Activated T-helper 2 cell treated with anti-CD3 and anti-CD28 coated beads, Interferon-gamma antibody, Interleukin-2, Interleukin-4, amounts not matched to agents 10 μg/mL and 5 μg/mL and 100 μg/mL, durations not matched to agents 14 hours and 24 hours and 36 hours (primary cell): ENCODE data around the gene RFWD3. TPM values are rescaled to one million over a fixed set of nuclear protein-coding genes. Genes with fewer than 3 reads are reported as not detected.

Experiments used
- DNase-seq: peaks from one replicate; pipeline ENCODE4 v3.0.0; 2021; ENCODE audit warnings: low spot score
- H3K27ac Mint-ChIP-seq: one replicate; pipeline ENCODE4 v1.8.0; 2021; ENCODE audit warnings: mixed read lengths
- H3K27me3 Mint-ChIP-seq: one replicate; pipeline ENCODE4 v1.8.0; 2021; ENCODE audit warnings: low read depth, mixed read lengths
- H3K36me3 Mint-ChIP-seq: one replicate; pipeline ENCODE4 v1.8.0; 2021; ENCODE audit warnings: low read depth, mixed read lengths
- H3K4me1 Mint-ChIP-seq: one replicate; pipeline ENCODE4 v1.8.0; 2021; ENCODE audit warnings: low read depth, mixed read lengths
- H3K4me3 Mint-ChIP-seq: one replicate; pipeline ENCODE4 v1.8.0; 2021; ENCODE audit warnings: low read depth, mild to moderate bottlenecking, moderate library complexity, mixed read lengths
- H3K9me3 Mint-ChIP-seq: one replicate; pipeline ENCODE4 v1.8.0; 2021; ENCODE audit warnings: mixed read lengths
- intact Hi-C: fragments of 100-400 bp; cut with micrococcal nuclease; formaldehyde crosslinking; loops from one replicate; pipeline ENCODE4 v1.15.1; 2023
- total RNA-seq: library from RNA; stranded (reverse); gene quantifications from 2 replicates; pipeline ENCODE4 v1.2.3, GENCODE V29; 2022

RFWD3 gene, protein sequence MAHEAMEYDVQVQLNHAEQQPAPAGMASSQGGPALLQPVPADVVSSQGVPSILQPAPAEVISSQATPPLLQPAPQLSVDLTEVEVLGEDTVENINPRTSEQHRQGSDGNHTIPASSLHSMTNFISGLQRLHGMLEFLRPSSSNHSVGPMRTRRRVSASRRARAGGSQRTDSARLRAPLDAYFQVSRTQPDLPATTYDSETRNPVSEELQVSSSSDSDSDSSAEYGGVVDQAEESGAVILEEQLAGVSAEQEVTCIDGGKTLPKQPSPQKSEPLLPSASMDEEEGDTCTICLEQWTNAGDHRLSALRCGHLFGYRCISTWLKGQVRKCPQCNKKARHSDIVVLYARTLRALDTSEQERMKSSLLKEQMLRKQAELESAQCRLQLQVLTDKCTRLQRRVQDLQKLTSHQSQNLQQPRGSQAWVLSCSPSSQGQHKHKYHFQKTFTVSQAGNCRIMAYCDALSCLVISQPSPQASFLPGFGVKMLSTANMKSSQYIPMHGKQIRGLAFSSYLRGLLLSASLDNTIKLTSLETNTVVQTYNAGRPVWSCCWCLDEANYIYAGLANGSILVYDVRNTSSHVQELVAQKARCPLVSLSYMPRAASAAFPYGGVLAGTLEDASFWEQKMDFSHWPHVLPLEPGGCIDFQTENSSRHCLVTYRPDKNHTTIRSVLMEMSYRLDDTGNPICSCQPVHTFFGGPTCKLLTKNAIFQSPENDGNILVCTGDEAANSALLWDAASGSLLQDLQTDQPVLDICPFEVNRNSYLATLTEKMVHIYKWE
- total RNA-seq: 94.5 and 101 TPM in 2 replicates

DNA sequence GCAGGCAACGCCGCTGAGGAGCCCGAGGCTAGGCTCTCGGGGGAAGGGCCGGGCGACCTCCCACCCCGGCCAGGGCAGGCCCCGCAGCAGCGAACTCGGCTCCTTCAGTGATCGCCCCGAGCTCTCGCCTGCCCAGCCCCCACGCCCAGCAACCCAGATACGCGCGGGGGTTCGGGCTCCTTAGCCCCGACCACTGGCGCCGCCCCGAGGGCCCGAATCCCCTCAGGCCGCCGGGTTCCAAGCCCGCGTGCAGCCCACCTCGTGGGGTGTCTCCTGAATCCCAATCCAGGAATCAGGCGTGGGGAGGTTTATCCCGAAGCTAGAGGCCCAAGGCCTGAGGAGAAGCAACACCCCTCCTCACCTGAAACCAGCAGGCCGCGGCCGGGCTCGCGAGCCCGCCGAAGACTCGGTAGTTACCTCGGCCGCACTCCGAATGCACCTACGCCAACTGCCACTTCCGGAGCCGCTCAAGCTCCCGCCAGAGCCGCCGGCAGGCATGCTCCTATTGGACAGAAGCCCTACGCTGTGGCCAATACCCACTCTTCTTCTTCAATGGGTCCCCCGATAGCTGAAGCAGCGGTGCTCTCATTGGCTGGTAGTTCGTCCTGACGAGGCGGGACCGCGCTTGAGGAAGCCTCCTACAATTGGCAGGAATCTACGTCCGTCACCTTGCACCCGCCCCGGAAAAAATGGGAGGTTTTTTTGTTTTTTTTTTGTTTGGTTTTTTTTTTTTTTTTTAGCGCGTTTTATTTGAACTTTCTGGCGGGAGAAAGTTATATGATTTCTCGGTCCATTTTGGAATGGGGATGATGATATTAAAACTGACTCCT lies at the start of gene RFWD3:
Gene RFWD3, minus strand, starts transcription at position 453 of the 830 bp plus-strand sequence. CDS start 5,428 bp downstream, outside the sequence.
- Mint-ChIP-seq H3K4me1 (peaks cover 37% of the 10 kb centered on the region), H3K9me3 (no peaks in the 10 kb centered on the region)
- intact Hi-C loops: loop anchor here (1.0 to 10.0 kb wide), 4 partner anchors 34 to 981 kb away; partner anchors contain the start of genes CFDP1, GLG1, KARS1 and MLKL

DNA sequence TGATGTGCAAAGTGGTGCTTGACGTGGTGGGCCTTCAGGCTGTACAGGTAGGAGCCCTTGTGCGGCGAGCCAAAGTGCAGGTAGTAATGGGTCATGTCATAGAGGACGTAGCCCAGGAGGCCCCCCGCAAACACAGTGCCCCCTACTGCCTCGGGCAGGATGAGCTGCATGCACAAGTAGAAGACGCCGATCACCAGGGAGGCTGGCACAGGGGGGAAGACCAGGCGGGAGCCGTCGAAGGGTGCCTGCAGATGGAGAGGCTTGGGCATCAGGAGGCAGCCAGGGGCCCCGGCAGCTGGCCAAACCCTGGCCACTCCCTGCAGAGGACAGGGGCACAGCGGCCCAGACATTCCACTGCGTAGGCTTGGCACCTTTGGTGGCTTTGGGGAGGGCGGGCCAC lies 49.7 kb upstream of the RFWD3 start:
- Mint-ChIP-seq H3K27me3 (peaks cover 4% of the 10 kb centered on the region), H3K36me3 (no peaks in the 10 kb centered on the region), H3K27ac (no peak overlapping the region), H3K4me1 (no peaks in the 10 kb centered on the region), H3K9me3 (no peaks in the 10 kb centered on the region), H3K4me3 (no peak overlapping the region)
- intact Hi-C loops: no loop called here
- DNase-seq: no peak

More for the DNA sequence above, at the start of gene RFWD3:
- peak within 1 kb of the TSS; percentile 91 for H3K4me3 Mint-ChIP-seq
- DNase-seq: peak; percentile 95
- no peaks in the 10 kb centered on the region for H3K27me3 Mint-ChIP-seq
- peak within 1 kb of the TSS; percentile 86 for H3K27ac Mint-ChIP-seq
- peaks cover 60% of the 10 kb centered on the region for H3K36me3 Mint-ChIP-seq

DNA sequence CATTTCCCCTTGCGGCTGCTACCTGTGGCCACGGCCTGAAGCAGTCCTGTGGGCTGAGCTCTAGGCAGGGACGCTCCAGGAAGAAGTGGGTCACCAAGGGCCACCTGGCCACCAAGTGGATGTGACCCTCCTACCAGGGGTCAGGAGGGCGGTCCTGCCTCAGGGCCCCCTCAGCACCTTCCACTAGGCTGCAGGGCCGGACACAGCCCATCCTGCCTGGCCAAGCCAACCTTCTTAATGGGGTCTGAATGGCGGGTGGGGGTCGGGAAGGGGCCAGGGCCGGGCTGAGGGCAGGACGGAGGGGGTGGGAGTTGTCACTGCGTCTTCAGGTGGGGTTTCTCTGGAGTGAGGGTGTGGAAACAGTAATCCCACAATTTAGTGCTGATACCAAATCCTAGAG lies 47.2 kb upstream of the RFWD3 start:
- Mint-ChIP-seq H3K9me3 (no peaks in the 10 kb centered on the region), H3K4me3 (no peak overlapping the region), H3K27me3 (no peaks in the 10 kb centered on the region), H3K27ac (no peak overlapping the region), H3K4me1 (peaks cover 4% of the 10 kb centered on the region), H3K36me3 (no peaks in the 10 kb centered on the region)
- DNase-seq: no peak
- intact Hi-C loops: no loop called here

DNA sequence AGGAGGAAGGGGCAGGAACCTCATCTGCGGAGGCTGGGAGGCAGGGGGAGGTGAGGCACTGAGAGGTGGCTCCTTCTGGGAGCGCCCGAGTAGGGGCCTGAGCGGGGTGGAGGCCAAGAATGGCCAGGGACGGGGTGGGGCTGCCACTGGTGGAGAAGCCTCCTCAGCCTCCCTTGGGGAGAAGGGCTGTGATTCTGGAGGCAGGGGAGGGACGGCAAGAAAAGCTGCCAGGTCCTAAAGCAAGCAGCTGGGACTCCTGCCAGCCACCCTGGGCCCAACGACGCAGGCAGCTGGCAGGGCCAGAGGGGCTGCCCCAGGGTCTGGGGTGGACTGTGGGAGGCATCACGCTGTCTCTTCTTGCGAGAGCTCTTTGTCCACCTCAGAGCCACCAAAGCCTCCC lies 46.6 kb upstream of the RFWD3 start:
- intact Hi-C loops: no loop called here
- peaks cover under 1% of the 10 kb centered on the region for H3K27me3 Mint-ChIP-seq
- no peak overlapping the region for H3K27ac Mint-ChIP-seq
- H3K4me3 Mint-ChIP-seq: no peak overlapping the region
- DNase-seq: no peak
- no peaks in the 10 kb centered on the region for H3K9me3 Mint-ChIP-seq
- no peaks in the 10 kb centered on the region for H3K36me3 Mint-ChIP-seq
- peaks cover 4% of the 10 kb centered on the region for H3K4me1 Mint-ChIP-seq

DNA sequence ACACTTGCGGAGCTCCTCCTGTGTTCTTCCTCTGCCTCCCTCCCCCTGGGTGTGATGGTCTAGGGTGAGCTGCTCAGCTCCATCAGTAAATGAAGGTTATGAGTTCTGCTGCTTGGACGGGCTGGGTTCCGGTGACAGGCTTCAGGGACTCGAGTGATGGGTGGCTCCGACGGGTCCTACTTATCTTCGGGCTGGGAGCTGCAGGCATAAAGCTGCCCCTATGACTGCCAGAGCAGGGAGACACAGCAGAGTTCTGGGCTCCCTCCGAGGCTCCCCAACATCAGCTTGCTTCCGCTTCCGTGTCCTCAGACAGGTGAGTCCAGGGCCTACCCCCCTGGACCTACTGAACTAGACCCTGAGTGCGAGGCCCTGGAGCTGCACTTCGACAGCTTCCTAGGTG lies 45.3 kb upstream of the RFWD3 start:
- DNase-seq: no peak
- Mint-ChIP-seq H3K4me3 (no peak overlapping the region), H3K27ac (no peak overlapping the region), H3K9me3 (no peaks in the 10 kb centered on the region), H3K27me3 (peaks cover 4% of the 10 kb centered on the region), H3K4me1 (peaks cover 4% of the 10 kb centered on the region), H3K36me3 (no peaks in the 10 kb centered on the region)
- intact Hi-C loops: no loop called here

DNA sequence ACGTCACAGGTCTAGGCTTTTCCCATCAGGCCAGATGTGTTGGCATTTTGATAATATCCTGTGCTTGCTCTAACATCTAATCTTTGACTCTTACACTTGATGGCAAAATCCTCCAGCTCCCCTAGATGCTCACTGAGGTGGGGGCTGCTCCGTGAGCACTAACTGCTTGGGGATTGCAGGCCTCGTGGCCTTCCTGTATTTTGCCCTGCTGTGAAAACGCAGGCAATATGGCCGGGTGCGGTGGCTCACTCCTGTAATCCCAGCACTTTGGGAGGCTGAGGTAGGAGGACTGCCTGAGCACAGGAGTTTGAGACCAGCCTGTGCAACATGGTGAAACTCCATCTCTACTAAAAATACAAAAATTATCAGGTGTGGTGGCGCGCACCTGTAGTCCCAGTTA lies 43.7 kb upstream of the RFWD3 start:
- H3K4me1 Mint-ChIP-seq: peaks cover 6% of the 10 kb centered on the region
- H3K27ac Mint-ChIP-seq: no peak overlapping the region
- no peak overlapping the region for H3K4me3 Mint-ChIP-seq
- intact Hi-C loops: no loop called here
- peaks cover 4% of the 10 kb centered on the region for H3K27me3 Mint-ChIP-seq
- H3K9me3 Mint-ChIP-seq: no peaks in the 10 kb centered on the region
- no peaks in the 10 kb centered on the region for H3K36me3 Mint-ChIP-seq
- DNase-seq: no peak

DNA sequence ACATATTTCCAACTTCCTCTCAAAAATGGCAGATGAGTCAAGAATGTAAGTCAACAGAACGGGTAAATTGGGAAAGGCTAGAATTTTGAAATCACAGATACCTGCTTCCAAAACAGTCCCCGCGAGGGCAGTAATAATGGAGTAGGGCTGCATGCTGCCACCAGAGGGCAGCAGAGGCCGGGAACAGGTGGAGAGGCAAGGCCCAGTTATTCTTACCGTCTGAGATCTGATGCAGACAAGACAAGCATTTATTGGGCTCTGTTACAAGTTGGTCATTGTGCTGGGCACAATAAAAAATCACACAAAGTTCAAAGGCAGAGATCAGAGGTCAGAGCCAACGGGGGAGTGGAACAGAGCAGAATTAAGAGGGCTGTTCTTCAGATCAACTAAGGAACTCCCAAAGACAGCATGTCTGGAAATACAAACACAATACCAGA lies 42.8 kb upstream of the RFWD3 start:
- Mint-ChIP-seq H3K4me3 (no peak overlapping the region), H3K4me1 (peaks cover 11% of the 10 kb centered on the region), H3K9me3 (no peaks in the 10 kb centered on the region), H3K27me3 (peaks cover 4% of the 10 kb centered on the region), H3K27ac (no peak overlapping the region), H3K36me3 (no peaks in the 10 kb centered on the region)
- peak; percentile 68 for DNase-seq
- intact Hi-C loops: loop anchor here (1.0 to 10.0 kb wide), 5 partner anchors 63 to 725 kb away; partner anchors contain the start of genes CFDP1, FA2H and LDHD

DNA sequence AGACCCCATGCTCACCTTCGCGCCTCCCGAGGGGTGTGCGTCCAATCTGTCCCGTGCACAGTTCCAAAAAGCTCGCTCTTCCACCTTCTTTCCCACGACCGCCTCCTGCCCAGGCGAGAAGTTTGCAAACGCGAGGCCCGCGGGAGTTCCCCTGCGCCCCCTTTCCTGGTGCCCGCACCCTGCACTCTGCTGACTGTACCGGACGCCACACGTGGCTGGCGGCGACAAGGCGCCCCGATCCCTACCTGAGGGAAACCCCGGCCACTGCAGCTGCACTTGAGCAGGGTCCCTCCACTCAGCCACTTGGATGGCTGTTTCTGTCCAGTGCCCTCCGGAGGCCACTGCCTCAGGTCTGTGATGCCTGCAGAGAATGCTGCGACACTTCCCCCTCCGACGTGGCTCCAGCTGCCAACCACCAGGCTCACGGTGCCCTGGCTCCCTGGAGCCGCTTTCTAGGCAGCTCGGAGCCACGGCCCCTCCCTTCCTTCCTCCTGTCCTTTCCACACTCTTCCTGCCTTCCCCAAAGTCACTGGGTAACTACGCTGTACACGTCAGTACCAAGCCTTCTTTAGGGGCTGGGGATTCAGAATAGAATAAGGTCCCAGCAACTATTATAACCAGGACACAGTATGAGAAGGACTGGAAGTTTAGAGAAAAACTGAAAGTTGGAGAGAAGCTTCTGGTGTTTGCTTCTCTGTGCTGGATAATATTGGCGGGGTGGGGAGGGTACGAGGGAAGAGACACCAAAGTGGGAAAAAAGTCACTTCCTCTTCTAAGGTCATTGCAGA lies 34.0 kb upstream of the RFWD3 start, which contains the start of gene MLKL:
Gene MLKL, minus strand, starts transcription at position 425 of the 788 bp plus-strand sequence. CDS start 5,105 bp downstream, outside the sequence.
- peak; percentile 37 for DNase-seq
- Mint-ChIP-seq H3K27ac (peak within 1 kb of the TSS; percentile 91), H3K36me3 (peaks cover 19% of the 10 kb centered on the region), H3K4me3 (peak within 1 kb of the TSS; percentile 91), H3K9me3 (no peaks in the 10 kb centered on the region), H3K4me1 (peaks cover 52% of the 10 kb centered on the region), H3K27me3 (no peaks in the 10 kb centered on the region)
- intact Hi-C loops: loop anchor here (1.0 to 10.0 kb wide), 6 partner anchors 33 to 734 kb away; partner anchors contain the start of genes CFDP1, LDHD, WDR59 and ZFP1

DNA sequence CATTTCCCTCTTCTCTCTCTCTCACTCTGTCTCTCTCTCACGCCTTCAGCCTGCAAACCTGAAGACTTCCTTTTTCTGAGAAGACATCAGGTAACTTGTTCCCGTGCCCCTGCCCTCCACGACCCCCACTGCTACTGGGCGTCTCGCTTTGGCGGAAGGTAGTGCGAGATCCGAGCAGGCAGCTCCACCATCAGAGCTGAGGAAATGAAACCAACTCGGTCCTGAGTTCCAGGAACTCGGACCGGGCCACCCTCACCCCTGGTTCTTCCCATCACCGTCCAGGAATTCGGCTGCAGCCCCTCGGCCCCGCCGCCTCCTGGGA lies 33.4 kb upstream of the RFWD3 start:
- Mint-ChIP-seq H3K27ac (peak overlapping the region; percentile 91), H3K27me3 (no peaks in the 10 kb centered on the region), H3K4me1 (peaks cover 48% of the 10 kb centered on the region), H3K9me3 (no peaks in the 10 kb centered on the region), H3K4me3 (peak overlapping the region; percentile 91), H3K36me3 (peaks cover 24% of the 10 kb centered on the region)
- peak; percentile 17 for DNase-seq
- intact Hi-C loops: loop anchor here (1.0 to 10.0 kb wide), 6 partner anchors 33 to 735 kb away; partner anchors contain the start of genes CFDP1, LDHD, WDR59 and ZFP1

DNA sequence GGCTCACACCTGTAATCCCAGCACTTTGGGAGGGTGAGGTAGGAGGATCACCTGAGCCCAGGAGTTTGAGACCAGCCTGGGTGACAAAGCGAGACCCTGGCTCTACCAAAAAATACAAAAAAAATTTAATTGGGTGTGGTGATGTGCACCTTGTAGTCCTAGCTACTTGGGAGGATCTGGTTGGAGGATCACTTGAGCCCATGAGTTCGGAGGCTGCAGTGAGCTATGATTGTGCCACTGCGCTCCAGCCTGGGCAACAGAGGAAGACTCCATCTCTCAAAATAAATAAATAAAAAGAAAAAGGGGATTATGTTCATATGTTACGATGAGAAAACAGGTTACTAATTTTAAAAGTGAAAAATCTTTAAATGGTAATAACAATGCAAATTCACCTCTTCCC lies 33.0 kb upstream of the RFWD3 start:
- no peak for DNase-seq
- Mint-ChIP-seq H3K27me3 (no peaks in the 10 kb centered on the region), H3K4me1 (peaks cover 45% of the 10 kb centered on the region), H3K36me3 (peaks cover 25% of the 10 kb centered on the region), H3K27ac (peak overlapping the region; percentile 19), H3K4me3 (peak overlapping the region; percentile 76), H3K9me3 (no peaks in the 10 kb centered on the region)
- intact Hi-C loops: loop anchor here (1.0 to 10.0 kb wide), 6 partner anchors 32 to 735 kb away; partner anchors contain the start of genes CFDP1, LDHD, WDR59 and ZFP1

DNA sequence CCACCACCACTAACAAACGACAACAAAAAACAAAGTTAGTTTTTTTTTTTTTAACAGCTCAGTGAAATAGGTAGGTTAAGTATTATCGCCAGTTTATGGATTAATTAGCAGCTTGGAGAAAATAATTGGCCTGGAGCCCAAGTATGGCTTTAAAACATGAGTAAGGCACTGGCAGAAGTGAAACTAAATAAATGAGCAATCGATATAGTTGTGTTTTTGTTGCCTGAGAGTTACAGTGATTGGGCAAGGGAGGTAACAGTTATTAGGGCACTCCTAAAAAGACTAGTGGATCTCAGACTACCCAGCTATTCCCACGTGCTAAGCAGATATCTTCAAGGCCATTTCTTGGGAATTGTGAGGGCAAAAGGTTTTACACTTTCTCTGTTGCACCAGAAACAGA lies 31.5 kb upstream of the RFWD3 start:
- H3K4me1 Mint-ChIP-seq: peaks cover 42% of the 10 kb centered on the region
- no peak for DNase-seq
- H3K27ac Mint-ChIP-seq: peak overlapping the region; percentile 62
- H3K4me3 Mint-ChIP-seq: peak overlapping the region; percentile 76
- peaks cover 32% of the 10 kb centered on the region for H3K36me3 Mint-ChIP-seq
- no peaks in the 10 kb centered on the region for H3K27me3 Mint-ChIP-seq
- intact Hi-C loops: no loop called here
- H3K9me3 Mint-ChIP-seq: no peaks in the 10 kb centered on the region
